ENCODE measurements around the gene SPINT1.
A peak's percentile ranks its signal among the peaks of the same experiment; 100 is the strongest.

Gene SPINT1

GRCh38 chr15:40893733-40894680 is 50.2 kb downstream of the SPINT1 start, which contains the start of gene VPS18:
Gene VPS18, plus strand, starts transcription at chr15:40894450. Its CDS starts 319 bp downstream, at chr15:40894769.
- peak; percentile 96 for DNase-seq
- peak; percentile 96 for ATAC-seq (ENCODE audit: insufficient read depth, low read depth)
- H3K27ac ChIP-seq (ENCODE audit: low read length), result peak within 1 kb of the TSS; percentile 71
- H3K4me1 ChIP-seq (ENCODE audit: insufficient read depth, low read length), result peaks cover 23% of the 10 kb centered on the region
- H3K9ac ChIP-seq (ENCODE audit: low read depth, low read length), result peak within 1 kb of the TSS; percentile 79
- peak within 1 kb of the TSS; percentile 92 for H2AFZ ChIP-seq (ENCODE audit: low read depth, low read length)
- H3K36me3 ChIP-seq (ENCODE audit: insufficient read depth, low read length), result peaks cover 16% of the 10 kb centered on the region
- H3K27me3 ChIP-seq (ENCODE audit: insufficient read depth, low read length, poor library complexity), result no peaks in the 10 kb centered on the region
- peaks cover 6% of the 10 kb centered on the region for H4K20me1 ChIP-seq (ENCODE audit: insufficient read depth, low read length)
- H3K4me2 ChIP-seq (ENCODE audit: insufficient read depth, low read length), result peak within 1 kb of the TSS; percentile 94
- H3K4me3 ChIP-seq (ENCODE audit: low read depth in 1 of 2, low read length in 2 of 2), result peak within 1 kb of the TSS; percentile 87 to 98
- H3K9me3 ChIP-seq (ENCODE audit: insufficient read depth, low read length, severe bottlenecking), result no peaks in the 10 kb centered on the region
- peaks cover 19% of the 10 kb centered on the region for H3K79me2 ChIP-seq (ENCODE audit: insufficient read depth, low read length)
- TF ChIP-seq CTCF (IDR thresholded peaks at IDR 0.05; ENCODE audit: borderline replicate concordance, extremely low read depth, low read length, poor library complexity, severe bottlenecking) (peak; percentile 86), EZH2 (IDR thresholded peaks at IDR 0.05; ENCODE audit: borderline replicate concordance, low read depth, low read length, severe bottlenecking) (no peak)

- H3K27me3 ChIP-seq (ENCODE audit: insufficient read depth, low read length, poor library complexity), result no peaks in the 10 kb centered on the region
Measured at GRCh38 chr15:40894681-40895448, 51.0 kb downstream of the SPINT1 start.

GRCh38 chr15:40899536-40900207 is 55.8 kb downstream of the SPINT1 start:
- Histone ChIP-seq H3K27me3 (ENCODE audit: insufficient read depth, low read length, poor library complexity) (no peaks in the 10 kb centered on the region), H3K36me3 (ENCODE audit: insufficient read depth, low read length) (peaks cover 56% of the 10 kb centered on the region), H2AFZ (ENCODE audit: low read depth, low read length) (no peak overlapping the region), H3K4me1 (ENCODE audit: insufficient read depth, low read length) (peaks cover 24% of the 10 kb centered on the region), H3K9me3 (ENCODE audit: insufficient read depth, low read length, severe bottlenecking) (no peaks in the 10 kb centered on the region), H3K79me2 (ENCODE audit: insufficient read depth, low read length) (peaks cover 21% of the 10 kb centered on the region), H3K4me3 (ENCODE audit: low read depth in 1 of 2, low read length in 2 of 2) (no peak overlapping the region), H4K20me1 (ENCODE audit: insufficient read depth, low read length) (peaks cover 33% of the 10 kb centered on the region), H3K9ac (ENCODE audit: low read depth, low read length) (no peak overlapping the region), H3K27ac (ENCODE audit: low read length) (no peak overlapping the region), H3K4me2 (ENCODE audit: insufficient read depth, low read length) (no peak overlapping the region)
- ATAC-seq (ENCODE audit: insufficient read depth, low read depth) (no peak), DNase-seq (no peak)
- TF ChIP-seq CTCF (IDR thresholded peaks at IDR 0.05; ENCODE audit: borderline replicate concordance, extremely low read depth, low read length, poor library complexity, severe bottlenecking), result no peak
- TF ChIP-seq EZH2 (IDR thresholded peaks at IDR 0.05; ENCODE audit: borderline replicate concordance, low read depth, low read length, severe bottlenecking), result no peak

More at GRCh38 chr15:40894681-40895448, 51.0 kb downstream of the SPINT1 start:
- Histone ChIP-seq H3K4me1 (ENCODE audit: insufficient read depth, low read length) (peaks cover 23% of the 10 kb centered on the region), H3K4me2 (ENCODE audit: insufficient read depth, low read length) (peak overlapping the region; percentile 94), H3K79me2 (ENCODE audit: insufficient read depth, low read length) (peaks cover 19% of the 10 kb centered on the region), H3K9me3 (ENCODE audit: insufficient read depth, low read length, severe bottlenecking) (no peaks in the 10 kb centered on the region), H3K27ac (ENCODE audit: low read length) (peak overlapping the region; percentile 67), H3K4me3 (ENCODE audit: low read depth in 1 of 2, low read length in 2 of 2) (peak overlapping the region; percentile 87 to 98), H3K36me3 (ENCODE audit: insufficient read depth, low read length) (peaks cover 25% of the 10 kb centered on the region), H4K20me1 (ENCODE audit: insufficient read depth, low read length) (peaks cover 6% of the 10 kb centered on the region), H3K9ac (ENCODE audit: low read depth, low read length) (peak overlapping the region; percentile 79), H2AFZ (ENCODE audit: low read depth, low read length) (peak overlapping the region; percentile 84)
- DNase-seq (peak; percentile 57), ATAC-seq (ENCODE audit: insufficient read depth, low read depth) (peak; percentile 53)
- TF ChIP-seq EZH2 (IDR thresholded peaks at IDR 0.05; ENCODE audit: borderline replicate concordance, low read depth, low read length, severe bottlenecking), result no peak
- TF ChIP-seq CTCF (IDR thresholded peaks at IDR 0.05; ENCODE audit: borderline replicate concordance, extremely low read depth, low read length, poor library complexity, severe bottlenecking), result peak; percentile 41

Measured in DND-41 (cell line).